Neural cell (in vitro differentiated cells): Measurements from ENCODE around the gene PHF21B.

Source experiments
- CTCF ChIP-seq: fragments of 450-650 bp; IDR thresholded peaks from 2 replicates; pipeline ENCODE4 v1.5.1; 2014; ENCODE audit warnings: antibody characterized with exemption, mild to moderate bottlenecking, moderate library complexity; ENCODE audit not compliant: poor library complexity, severe bottlenecking
- EZH2 ChIP-seq: fragments of 200-600, 300-800 bp; shearing (Covaris generic), sonication (generic); IDR thresholded peaks from 2 replicates; pipeline ENCODE4 v1.6.1; 2014; ENCODE audit warnings: antibody characterized with exemption, low read length, borderline replicate concordance, mild to moderate bottlenecking; ENCODE audit not compliant: insufficient read depth, poor library complexity, severe bottlenecking
- MXI1 ChIP-seq: fragments of 450-650 bp; conservative IDR thresholded peaks from 2 replicates; pipeline ENCODE4 v1.6.1; 2014; ENCODE audit warnings: antibody characterized with exemption, mild to moderate bottlenecking; ENCODE audit not compliant: poor library complexity, severe bottlenecking
- POLR2AphosphoS5 ChIP-seq: IDR thresholded peaks from 2 replicates; pipeline ENCODE4 v1.6.1; 2012
- REST ChIP-seq: IDR thresholded peaks from 2 replicates; pipeline ENCODE4 v1.6.1; 2012; ENCODE audit warnings: borderline replicate concordance
- SMC3 ChIP-seq: fragments of 450-650 bp; conservative IDR thresholded peaks from 2 replicates; pipeline ENCODE4 v1.6.1; 2014; ENCODE audit warnings: antibody characterized with exemption, mild to moderate bottlenecking, moderate library complexity; ENCODE audit not compliant: poor library complexity
- TAF1 ChIP-seq: IDR thresholded peaks from 2 replicates; pipeline ENCODE4 v1.6.1; 2012; ENCODE audit warnings: low read depth

GRCh38 chr22:44846726-44847275, 163.0 kb downstream of the PHF21B start:
- TF ChIP-seq CTCF (no peak), EZH2 (no peak), TAF1 (no peak), SMC3 (no peak), POLR2AphosphoS5 (no peak), MXI1 (no peak), REST (no peak)
